Measurements from ENCODE around the gene CDH18. TPM values are rescaled to one million over a fixed set of nuclear protein-coding genes. Genes with fewer than 3 reads are reported as not detected.
A peak's percentile ranks its signal among the peaks of the same experiment; 100 is the strongest.

The CDH18 gene
- total and polyA plus RNA-seq, 4 donors: 0.03 to 2.4 TPM; not detected in 2

DNA sequence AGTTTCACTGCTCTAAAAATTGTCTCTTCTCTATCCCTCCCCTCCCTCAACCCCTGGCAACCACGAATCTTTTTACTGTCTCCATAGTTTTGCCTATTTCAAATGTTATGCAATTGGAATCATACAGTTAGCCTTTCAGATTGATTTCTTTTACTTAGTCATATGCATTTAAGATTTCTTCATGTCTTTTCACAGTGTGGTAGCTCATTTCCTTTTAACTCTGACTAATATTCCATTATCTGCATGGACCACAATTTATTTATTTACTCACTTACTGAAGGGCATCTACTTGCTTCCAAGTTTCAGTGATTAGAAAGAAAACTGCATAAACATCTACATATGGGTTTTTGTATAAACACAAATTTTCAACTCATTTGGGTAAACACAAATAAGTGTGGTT lies 372.3 kb downstream of the CDH18 start:
- WGBS, 2 donors: 67 to 77% methylated on average over 1 of the region's 1 CpG
- TF ChIP-seq, protein P1, sequence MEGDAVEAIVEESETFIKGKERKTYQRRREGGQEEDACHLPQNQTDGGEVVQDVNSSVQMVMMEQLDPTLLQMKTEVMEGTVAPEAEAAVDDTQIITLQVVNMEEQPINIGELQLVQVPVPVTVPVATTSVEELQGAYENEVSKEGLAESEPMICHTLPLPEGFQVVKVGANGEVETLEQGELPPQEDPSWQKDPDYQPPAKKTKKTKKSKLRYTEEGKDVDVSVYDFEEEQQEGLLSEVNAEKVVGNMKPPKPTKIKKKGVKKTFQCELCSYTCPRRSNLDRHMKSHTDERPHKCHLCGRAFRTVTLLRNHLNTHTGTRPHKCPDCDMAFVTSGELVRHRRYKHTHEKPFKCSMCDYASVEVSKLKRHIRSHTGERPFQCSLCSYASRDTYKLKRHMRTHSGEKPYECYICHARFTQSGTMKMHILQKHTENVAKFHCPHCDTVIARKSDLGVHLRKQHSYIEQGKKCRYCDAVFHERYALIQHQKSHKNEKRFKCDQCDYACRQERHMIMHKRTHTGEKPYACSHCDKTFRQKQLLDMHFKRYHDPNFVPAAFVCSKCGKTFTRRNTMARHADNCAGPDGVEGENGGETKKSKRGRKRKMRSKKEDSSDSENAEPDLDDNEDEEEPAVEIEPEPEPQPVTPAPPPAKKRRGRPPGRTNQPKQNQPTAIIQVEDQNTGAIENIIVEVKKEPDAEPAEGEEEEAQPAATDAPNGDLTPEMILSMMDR (IDR thresholded peaks at IDR 0.05; ENCODE audit: control extremely low read depth, extremely low read depth): no peak
- Histone ChIP-seq H3K36me3 (ENCODE audit: control insufficient read depth in 4 of 4, insufficient read depth in 4 of 4, low read length in 4 of 4) (no peaks in the 10 kb centered on the region), H3K9me3 (ENCODE audit: control insufficient read depth in 4 of 4, insufficient read depth in 3 of 4, low read length in 3 of 4) (no peaks in the 10 kb centered on the region), H3K27me3 (ENCODE audit: control insufficient read depth in 3 of 3, insufficient read depth in 3 of 3, low read length in 2 of 3) (no peaks in the 10 kb centered on the region), H3K27ac (ENCODE audit: low read depth in 1 of 2, low read length in 1 of 2) (no peak overlapping the region), H3K4me1 (ENCODE audit: control insufficient read depth in 5 of 5, insufficient read depth in 5 of 5, low read length in 5 of 5) (no peaks in the 10 kb centered on the region), H3K9ac (ENCODE audit: insufficient read depth in 1 of 2, low read length in 2 of 2) (no peak overlapping the region), H3K4me3 (no peak overlapping the region)
- DNase-seq: peak in 1 of 3 donors; percentile 10
- no peak for ATAC-seq (ENCODE audit: insufficient read depth, low FRiP score)

DNA sequence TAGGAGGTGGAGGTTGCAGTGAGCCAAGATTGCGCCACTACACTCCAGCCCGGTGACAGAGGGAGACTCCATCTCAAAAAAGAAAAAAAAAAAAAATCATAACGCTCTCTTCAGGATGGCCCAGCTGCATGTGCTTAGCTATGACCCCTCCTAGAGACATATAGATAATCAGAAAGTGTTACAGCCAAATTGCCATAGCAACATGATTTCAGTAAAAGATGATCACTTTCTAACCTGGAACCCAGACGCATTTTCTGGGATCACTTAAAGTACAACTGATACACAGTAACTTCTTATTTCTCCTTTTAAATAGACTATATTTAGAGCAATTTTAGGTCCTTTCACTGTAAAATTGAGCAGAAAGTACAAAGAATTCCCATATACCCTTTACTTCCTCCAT lies 372.9 kb downstream of the CDH18 start:
- no peak for ATAC-seq (ENCODE audit: insufficient read depth, low FRiP score)
- TF ChIP-seq, protein P1 (IDR thresholded peaks at IDR 0.05; ENCODE audit: control extremely low read depth, extremely low read depth): no peak
- H3K4me1 ChIP-seq (ENCODE audit: control insufficient read depth in 5 of 5, insufficient read depth in 5 of 5, low read length in 5 of 5): no peaks in the 10 kb centered on the region
- no peak overlapping the region for H3K4me3 ChIP-seq
- H3K9me3 ChIP-seq (ENCODE audit: control insufficient read depth in 4 of 4, insufficient read depth in 3 of 4, low read length in 3 of 4): no peaks in the 10 kb centered on the region
- H3K9ac ChIP-seq (ENCODE audit: insufficient read depth in 1 of 2, low read length in 2 of 2): no peak overlapping the region
- no peaks in the 10 kb centered on the region for H3K36me3 ChIP-seq (ENCODE audit: control insufficient read depth in 4 of 4, insufficient read depth in 4 of 4, low read length in 4 of 4)
- no peak overlapping the region for H3K27ac ChIP-seq (ENCODE audit: low read depth in 1 of 2, low read length in 1 of 2)
- H3K27me3 ChIP-seq (ENCODE audit: control insufficient read depth in 3 of 3, insufficient read depth in 3 of 3, low read length in 2 of 3): no peaks in the 10 kb centered on the region
- WGBS, 2 donors: 67 to 71% methylated on average over 4 of the region's 4 CpGs
- no peak for DNase-seq

DNA sequence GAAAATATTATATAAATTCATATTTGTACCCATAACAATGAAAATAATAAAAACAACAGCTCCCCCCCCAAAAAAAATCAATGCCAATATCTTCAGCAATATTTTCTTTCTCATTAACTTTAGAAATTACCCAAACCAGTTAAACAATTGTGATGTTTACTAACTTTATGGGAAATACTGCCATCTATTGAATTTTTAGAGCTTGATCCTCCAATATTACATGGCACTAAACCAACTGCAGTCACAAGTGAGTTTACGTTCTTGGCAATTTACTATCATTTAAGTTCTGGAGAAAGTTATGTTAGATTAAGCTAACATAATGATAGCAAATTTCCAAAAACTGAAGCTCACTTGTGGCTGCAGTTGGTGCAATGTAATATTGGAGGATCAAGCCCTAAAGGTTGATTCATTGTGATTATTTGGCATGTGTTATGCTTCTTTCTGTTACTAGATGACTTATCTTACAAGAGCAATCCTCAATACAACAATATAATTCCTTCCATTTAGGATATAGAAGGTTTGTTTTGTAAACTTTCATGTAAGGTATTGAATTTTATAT lies 379.5 kb downstream of the CDH18 start:
- TF ChIP-seq, protein P1 (IDR thresholded peaks at IDR 0.05; ENCODE audit: control extremely low read depth, extremely low read depth): no peak
- H3K27me3 ChIP-seq (ENCODE audit: control insufficient read depth in 3 of 3, insufficient read depth in 3 of 3, low read length in 2 of 3): no peaks in the 10 kb centered on the region
- H3K9ac ChIP-seq (ENCODE audit: insufficient read depth in 1 of 2, low read length in 2 of 2): no peak overlapping the region
- no peaks in the 10 kb centered on the region for H3K9me3 ChIP-seq (ENCODE audit: control insufficient read depth in 4 of 4, insufficient read depth in 3 of 4, low read length in 3 of 4)
- no peak overlapping the region for H3K27ac ChIP-seq (ENCODE audit: low read depth in 1 of 2, low read length in 1 of 2)
- ATAC-seq (ENCODE audit: insufficient read depth, low FRiP score) (no peak), DNase-seq (peak in 2 of 3 donors; percentile 45 to 65)
- WGBS, 2 donors: 29 to 43% methylated on average over 1 of the region's 1 CpG
- no peaks in the 10 kb centered on the region for H3K4me1 ChIP-seq (ENCODE audit: control insufficient read depth in 5 of 5, insufficient read depth in 5 of 5, low read length in 5 of 5)
- H3K36me3 ChIP-seq (ENCODE audit: control insufficient read depth in 4 of 4, insufficient read depth in 4 of 4, low read length in 4 of 4): no peaks in the 10 kb centered on the region
- no peak overlapping the region for H3K4me3 ChIP-seq

All from lung (tissue), 12 donors.